MM.1S (cell line): ENCODE data around the gene SMG6.

Experiments
- DNase-seq: peaks from one replicate; pipeline ENCODE4 v3.0.0-alpha.2; 2015
- H2AFZ ChIP-seq: fragments of 300-600 bp; sonication (generic); 2 replicates; pipeline ENCODE4 v1.6.0; 2016; ENCODE audit warnings: antibody characterized with exemption, low read length
- H3F3A ChIP-seq: fragments of 300-600 bp; sonication (generic); 2 replicates; pipeline ENCODE4 v1.6.1; 2016; ENCODE audit warnings: mild to moderate bottlenecking, antibody characterized with exemption, low read length, moderate library complexity, mixed read lengths; ENCODE audit not compliant: insufficient read depth
- H3K27ac ChIP-seq: fragments of 300-600 bp; sonication (generic); 2 replicates; pipeline ENCODE4 v1.5.1; 2016; ENCODE audit warnings: mild to moderate bottlenecking, low read length
- H3K27me3 ChIP-seq: fragments of 300-600 bp; sonication (generic); replicated peaks from 2 replicates; pipeline ENCODE4 v1.6.0; 2016; ENCODE audit warnings: low read length; ENCODE audit not compliant: insufficient read depth
- H3K36me3 ChIP-seq: fragments of 300-600 bp; sonication (generic); replicated peaks from 2 replicates; pipeline ENCODE4 v1.6.1; 2016; ENCODE audit warnings: mild to moderate bottlenecking, low read length, mixed read lengths; ENCODE audit not compliant: insufficient read depth
- H3K4me1 ChIP-seq: fragments of 300-600 bp; sonication (generic); 2 replicates; pipeline ENCODE4 v1.6.1; 2016; ENCODE audit warnings: low read length, mixed read lengths
- H3K4me2 ChIP-seq: fragments of 300-600 bp; sonication (generic); 2 replicates; pipeline ENCODE4 v1.6.0; 2016; ENCODE audit warnings: low read depth, low read length
- H3K4me3 ChIP-seq: fragments of 300-600 bp; sonication (generic); 2 replicates; pipeline ENCODE4 v1.5.1; 2016; ENCODE audit warnings: low read length, mixed read lengths
- H3K79me2 ChIP-seq: fragments of 300-600 bp; sonication (generic); 2 replicates; pipeline ENCODE4 v1.6.1; 2016; ENCODE audit warnings: mixed run types, low read length, mixed read lengths
- H3K9ac ChIP-seq: fragments of 300-600 bp; sonication (generic); 2 replicates; pipeline ENCODE4 v1.6.1; 2016; ENCODE audit warnings: low read length, mixed read lengths
- H3K9me2 ChIP-seq: fragments of 300-600 bp; sonication (generic); replicated peaks from 2 replicates; pipeline ENCODE4 v1.6.1; 2016; ENCODE audit warnings: mild to moderate bottlenecking, low read length, mixed read lengths; ENCODE audit not compliant: insufficient read depth
- H3K9me3 ChIP-seq: fragments of 300-600 bp; sonication (generic); replicated peaks from 2 replicates; pipeline ENCODE4 v1.6.1; 2016; ENCODE audit warnings: mild to moderate bottlenecking, low read length, mixed read lengths; ENCODE audit not compliant: insufficient read depth
- H4K20me1 ChIP-seq: fragments of 300-600 bp; sonication (generic); 2 replicates; pipeline ENCODE4 v1.6.1; 2016; ENCODE audit warnings: mild to moderate bottlenecking, low read length, moderate library complexity, mixed read lengths; ENCODE audit not compliant: insufficient read depth
- EZH2 ChIP-seq: fragments of 300-600 bp; sonication (generic); optimal IDR thresholded peaks from 2 replicates; pipeline ENCODE3; 2017; ENCODE audit warnings: low read depth, mild to moderate bottlenecking, antibody characterized with exemption, low read length, mixed read lengths
- EZH2phosphoT487 ChIP-seq: fragments of 300-600 bp; sonication (generic); IDR thresholded peaks from 2 replicates; pipeline ENCODE4 v1.6.1; 2018; ENCODE audit warnings: antibody characterized with exemption, low read length
- TF ChIP-seq, protein P1 (sequence below): fragments of 300-600 bp; sonication (generic); IDR thresholded peaks from 2 replicates; pipeline ENCODE4 v1.5.1; 2016; ENCODE audit warnings: antibody characterized with exemption, low read length, mixed read lengths

Gene SMG6

DNA sequence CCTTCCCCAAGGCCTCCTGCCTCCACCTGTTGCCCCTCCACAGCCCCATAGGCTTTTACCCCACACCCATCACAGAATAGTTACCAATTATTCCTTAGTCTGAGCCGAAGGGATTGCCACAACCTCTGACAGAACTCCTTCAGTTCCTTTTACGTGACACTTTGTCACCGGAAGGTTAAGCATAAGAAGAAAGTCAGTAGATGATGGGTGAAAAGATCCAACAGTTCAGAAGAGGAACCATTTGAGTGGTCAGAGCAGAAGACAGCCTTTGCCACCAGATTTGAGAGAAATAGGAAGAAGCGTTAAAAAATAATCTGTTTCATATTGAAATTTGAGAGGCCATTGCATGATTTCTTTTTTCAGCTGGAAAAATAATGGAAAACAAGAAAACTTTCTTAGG lies 1.3 kb upstream of the SMG6 start:
- peaks cover 37% of the 10 kb centered on the region for H3K79me2 ChIP-seq
- no peak overlapping the region for H3K4me3 ChIP-seq
- TF ChIP-seq EZH2phosphoT487 (no peak), EZH2 (no peak)
- TF ChIP-seq, protein P1, sequence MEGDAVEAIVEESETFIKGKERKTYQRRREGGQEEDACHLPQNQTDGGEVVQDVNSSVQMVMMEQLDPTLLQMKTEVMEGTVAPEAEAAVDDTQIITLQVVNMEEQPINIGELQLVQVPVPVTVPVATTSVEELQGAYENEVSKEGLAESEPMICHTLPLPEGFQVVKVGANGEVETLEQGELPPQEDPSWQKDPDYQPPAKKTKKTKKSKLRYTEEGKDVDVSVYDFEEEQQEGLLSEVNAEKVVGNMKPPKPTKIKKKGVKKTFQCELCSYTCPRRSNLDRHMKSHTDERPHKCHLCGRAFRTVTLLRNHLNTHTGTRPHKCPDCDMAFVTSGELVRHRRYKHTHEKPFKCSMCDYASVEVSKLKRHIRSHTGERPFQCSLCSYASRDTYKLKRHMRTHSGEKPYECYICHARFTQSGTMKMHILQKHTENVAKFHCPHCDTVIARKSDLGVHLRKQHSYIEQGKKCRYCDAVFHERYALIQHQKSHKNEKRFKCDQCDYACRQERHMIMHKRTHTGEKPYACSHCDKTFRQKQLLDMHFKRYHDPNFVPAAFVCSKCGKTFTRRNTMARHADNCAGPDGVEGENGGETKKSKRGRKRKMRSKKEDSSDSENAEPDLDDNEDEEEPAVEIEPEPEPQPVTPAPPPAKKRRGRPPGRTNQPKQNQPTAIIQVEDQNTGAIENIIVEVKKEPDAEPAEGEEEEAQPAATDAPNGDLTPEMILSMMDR: no peak
- H4K20me1 ChIP-seq: no peaks in the 10 kb centered on the region
- no peak overlapping the region for H2AFZ ChIP-seq
- H3F3A ChIP-seq: no peaks in the 10 kb centered on the region; the same call in 1 of the 2 replicates
- no peak overlapping the region for H3K9ac ChIP-seq
- H3K36me3 ChIP-seq: 0 out of 2 replicates have a peak, but pooled peaks cover 3% of the 10 kb centered on the region
- H3K27ac ChIP-seq: no peak overlapping the region
- no peaks in the 10 kb centered on the region for H3K9me3 ChIP-seq
- no peak overlapping the region for H3K4me2 ChIP-seq
- no peaks in the 10 kb centered on the region for H3K27me3 ChIP-seq
- no peaks in the 10 kb centered on the region for H3K9me2 ChIP-seq
- DNase-seq: no peak
- H3K4me1 ChIP-seq: no peaks in the 10 kb centered on the region

GRCh38 chr17:2302778-2303203 lies 794 bp downstream of the SMG6 start:
- Histone ChIP-seq H3K9ac (peak overlapping the region; percentile 83), H3K4me2 (peak overlapping the region; percentile 87), H3K4me3 (peak overlapping the region; percentile 91), H3K27ac (peak overlapping the region; percentile 67; the same call in 1 of the 2 replicates), H3K9me2 (no peaks in the 10 kb centered on the region), H3K27me3 (no peaks in the 10 kb centered on the region), H3K9me3 (no peaks in the 10 kb centered on the region), H3K79me2 (peaks cover 49% of the 10 kb centered on the region), H3K4me1 (no peaks in the 10 kb centered on the region), H3K36me3 (0 out of 2 replicates have a peak, but pooled peaks cover 3% of the 10 kb centered on the region), H2AFZ (peak overlapping the region; percentile 94), H4K20me1 (no peaks in the 10 kb centered on the region), H3F3A (no peaks in the 10 kb centered on the region)
- peak; percentile 11 for DNase-seq
- TF ChIP-seq, protein P1: no peak
- no peak for TF ChIP-seq EZH2
- no peak for TF ChIP-seq EZH2phosphoT487

GRCh38 chr17:2299756-2300155 lies 3.8 kb downstream of the SMG6 start:
- H3K4me3 ChIP-seq: no peak overlapping the region
- H3K27me3 ChIP-seq: no peaks in the 10 kb centered on the region
- no peak for TF ChIP-seq EZH2phosphoT487
- TF ChIP-seq EZH2: no peak
- TF ChIP-seq, protein P1: no peak
- H3K36me3 ChIP-seq: 0 out of 2 replicates have a peak, but pooled peaks cover 3% of the 10 kb centered on the region
- H4K20me1 ChIP-seq: no peaks in the 10 kb centered on the region
- no peak overlapping the region for H3K9ac ChIP-seq
- H3K9me2 ChIP-seq: no peaks in the 10 kb centered on the region
- DNase-seq: no peak
- no peak overlapping the region for H2AFZ ChIP-seq
- no peaks in the 10 kb centered on the region for H3K9me3 ChIP-seq
- H3F3A ChIP-seq: no peaks in the 10 kb centered on the region
- no peak overlapping the region for H3K4me2 ChIP-seq
- H3K4me1 ChIP-seq: peaks cover 12% of the 10 kb centered on the region
- H3K27ac ChIP-seq: no peak overlapping the region
- H3K79me2 ChIP-seq: peaks cover 67% of the 10 kb centered on the region
